ENCODE measurements around the gene CLEC19A. TPM values are rescaled to one million over a fixed set of nuclear protein-coding genes. Genes with fewer than 3 reads are reported as not detected.

Gene CLEC19A
- total RNA-seq, 1 experiment from 2014 or later, result not detected

- TF ChIP-seq, protein P1, sequence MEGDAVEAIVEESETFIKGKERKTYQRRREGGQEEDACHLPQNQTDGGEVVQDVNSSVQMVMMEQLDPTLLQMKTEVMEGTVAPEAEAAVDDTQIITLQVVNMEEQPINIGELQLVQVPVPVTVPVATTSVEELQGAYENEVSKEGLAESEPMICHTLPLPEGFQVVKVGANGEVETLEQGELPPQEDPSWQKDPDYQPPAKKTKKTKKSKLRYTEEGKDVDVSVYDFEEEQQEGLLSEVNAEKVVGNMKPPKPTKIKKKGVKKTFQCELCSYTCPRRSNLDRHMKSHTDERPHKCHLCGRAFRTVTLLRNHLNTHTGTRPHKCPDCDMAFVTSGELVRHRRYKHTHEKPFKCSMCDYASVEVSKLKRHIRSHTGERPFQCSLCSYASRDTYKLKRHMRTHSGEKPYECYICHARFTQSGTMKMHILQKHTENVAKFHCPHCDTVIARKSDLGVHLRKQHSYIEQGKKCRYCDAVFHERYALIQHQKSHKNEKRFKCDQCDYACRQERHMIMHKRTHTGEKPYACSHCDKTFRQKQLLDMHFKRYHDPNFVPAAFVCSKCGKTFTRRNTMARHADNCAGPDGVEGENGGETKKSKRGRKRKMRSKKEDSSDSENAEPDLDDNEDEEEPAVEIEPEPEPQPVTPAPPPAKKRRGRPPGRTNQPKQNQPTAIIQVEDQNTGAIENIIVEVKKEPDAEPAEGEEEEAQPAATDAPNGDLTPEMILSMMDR (conservative IDR thresholded peaks at IDR 0.05; ENCODE audit: low read depth, low read length), result no peak
- no peak for TF ChIP-seq EZH2 (IDR thresholded peaks at IDR 0.05; ENCODE audit: borderline replicate concordance, low read depth, low read length, poor library complexity, severe bottlenecking)
- ChIA-PET CTCF (no interaction called here), POLR2A (ENCODE audit: low non-redundant PET) (no interaction called here)
- peaks cover 6% of the 10 kb centered on the region for H3K4me1 ChIP-seq (ENCODE audit: insufficient read depth, low read length, poor library complexity, severe bottlenecking)
- no peak for DNase-seq (ENCODE audit: low spot score)
- intact Hi-C loops (cut with micrococcal nuclease; ENCODE audit: unreplicated experiment), result no loop called here
- no TSS peak for BruUV-seq (replicated peaks)
- H3K27ac ChIP-seq (ENCODE audit: low read depth, low read length, poor library complexity, severe bottlenecking), result no peak overlapping the region
- no peaks in the 10 kb centered on the region for H3K36me3 ChIP-seq (ENCODE audit: insufficient read depth, low read length, poor library complexity, severe bottlenecking)
- no peaks in the 10 kb centered on the region for H3K27me3 ChIP-seq (replicated peaks; ENCODE audit: insufficient read depth, low read depth, low read length, poor library complexity)
- no peak overlapping the region for H3K4me3 ChIP-seq (ENCODE audit: low read depth, low read length, poor library complexity, severe bottlenecking)
- no peaks in the 10 kb centered on the region for H3K9me3 ChIP-seq (ENCODE audit: low read depth, low read length, poor library complexity, severe bottlenecking)
Measured at GRCh38 chr16:19286827-19287226, 1.3 kb downstream of the CLEC19A start.

- DNase-seq (ENCODE audit: low spot score), result no peak
- H3K9me3 ChIP-seq (ENCODE audit: low read depth, low read length, poor library complexity, severe bottlenecking), result no peaks in the 10 kb centered on the region
- H3K36me3 ChIP-seq (ENCODE audit: insufficient read depth, low read length, poor library complexity, severe bottlenecking), result no peaks in the 10 kb centered on the region
- no TSS peak for BruUV-seq (replicated peaks)
- H3K4me3 ChIP-seq (ENCODE audit: low read depth, low read length, poor library complexity, severe bottlenecking), result no peak overlapping the region
- H3K4me1 ChIP-seq (ENCODE audit: insufficient read depth, low read length, poor library complexity, severe bottlenecking), result peaks cover 6% of the 10 kb centered on the region
- TF ChIP-seq, protein P1 (conservative IDR thresholded peaks at IDR 0.05; ENCODE audit: low read depth, low read length), result no peak
- TF ChIP-seq EZH2 (IDR thresholded peaks at IDR 0.05; ENCODE audit: borderline replicate concordance, low read depth, low read length, poor library complexity, severe bottlenecking), result no peak
- POLR2A ChIA-PET (ENCODE audit: low non-redundant PET), result no interaction called here
- CTCF ChIA-PET, result no interaction called here
- no peaks in the 10 kb centered on the region for H3K27me3 ChIP-seq (replicated peaks; ENCODE audit: insufficient read depth, low read depth, low read length, poor library complexity)
- no peak overlapping the region for H3K27ac ChIP-seq (ENCODE audit: low read depth, low read length, poor library complexity, severe bottlenecking)
- intact Hi-C loops (cut with micrococcal nuclease; ENCODE audit: unreplicated experiment), result no loop called here
Measured at GRCh38 chr16:19287241-19287640, 1.7 kb downstream of the CLEC19A start.

GRCh38 chr16:19288872-19289799 lies 3.6 kb downstream of the CLEC19A start:
- intact Hi-C loops (cut with micrococcal nuclease; ENCODE audit: unreplicated experiment), result no loop called here
- TF ChIP-seq, protein P1 (conservative IDR thresholded peaks at IDR 0.05; ENCODE audit: low read depth, low read length), result no peak
- no peak for TF ChIP-seq EZH2 (IDR thresholded peaks at IDR 0.05; ENCODE audit: borderline replicate concordance, low read depth, low read length, poor library complexity, severe bottlenecking)
- ChIA-PET POLR2A (ENCODE audit: low non-redundant PET) (interaction anchor here (0.6 kb wide), 1 partner anchor 309 kb away, joined by 4 read pairs; no protein-coding TSS in a partner anchor), CTCF (interaction anchor here (0.5 kb wide), 1 partner anchor 195 kb away, joined by 3 read pairs; no protein-coding TSS in a partner anchor)
- H3K4me3 ChIP-seq (ENCODE audit: low read depth, low read length, poor library complexity, severe bottlenecking), result no peak overlapping the region
- DNase-seq (ENCODE audit: low spot score), result no peak
- no peak overlapping the region for H3K27ac ChIP-seq (ENCODE audit: low read depth, low read length, poor library complexity, severe bottlenecking)
- H3K4me1 ChIP-seq (ENCODE audit: insufficient read depth, low read length, poor library complexity, severe bottlenecking), result peaks cover 6% of the 10 kb centered on the region
- BruUV-seq (replicated peaks), result no TSS peak
- no peaks in the 10 kb centered on the region for H3K27me3 ChIP-seq (replicated peaks; ENCODE audit: insufficient read depth, low read depth, low read length, poor library complexity)
- no peaks in the 10 kb centered on the region for H3K36me3 ChIP-seq (ENCODE audit: insufficient read depth, low read length, poor library complexity, severe bottlenecking)
- H3K9me3 ChIP-seq (ENCODE audit: low read depth, low read length, poor library complexity, severe bottlenecking), result no peaks in the 10 kb centered on the region
